ENCODE results near the gene ENTPD6. TPM values are rescaled to one million over a fixed set of nuclear protein-coding genes. Genes with fewer than 3 reads are reported as not detected.

ENTPD6 gene
- total and polyA plus RNA-seq, 9 donors = 34.9 to 73.8 (median 47.1) TPM

GRCh38 chr20:25195962-25196785, 662 bp downstream of the ENTPD6 start:
- no peak for DNase-seq
- intact Hi-C loops (cut with DNase I) = loop anchor here in 3 of 4 donors (5.0 to 10.0 kb wide), 4 partner anchors 49 to 201 kb away; partner anchors contain the start of genes ABHD12 (in 3 of the 3), PYGB (in 2 of the 3) and APMAP (in 1 of the 3)
- Histone ChIP-seq H3K27ac (peak overlapping the region; percentile 58 to 75), H3K9me3 (no peaks in the 10 kb centered on the region), H3K4me3 (peak overlapping the region; percentile 77), H3K36me3 (no peaks in the 10 kb centered on the region), H3K27me3 (no peaks in the 10 kb centered on the region), H3K4me1 (ENCODE audit: insufficient read depth) (peaks cover 15% of the 10 kb centered on the region)
- TF ChIP-seq POLR2A (IDR thresholded peaks at IDR 0.05) (no peak), EP300 (IDR thresholded peaks at IDR 0.05) (no peak)
- TF ChIP-seq, protein P1, sequence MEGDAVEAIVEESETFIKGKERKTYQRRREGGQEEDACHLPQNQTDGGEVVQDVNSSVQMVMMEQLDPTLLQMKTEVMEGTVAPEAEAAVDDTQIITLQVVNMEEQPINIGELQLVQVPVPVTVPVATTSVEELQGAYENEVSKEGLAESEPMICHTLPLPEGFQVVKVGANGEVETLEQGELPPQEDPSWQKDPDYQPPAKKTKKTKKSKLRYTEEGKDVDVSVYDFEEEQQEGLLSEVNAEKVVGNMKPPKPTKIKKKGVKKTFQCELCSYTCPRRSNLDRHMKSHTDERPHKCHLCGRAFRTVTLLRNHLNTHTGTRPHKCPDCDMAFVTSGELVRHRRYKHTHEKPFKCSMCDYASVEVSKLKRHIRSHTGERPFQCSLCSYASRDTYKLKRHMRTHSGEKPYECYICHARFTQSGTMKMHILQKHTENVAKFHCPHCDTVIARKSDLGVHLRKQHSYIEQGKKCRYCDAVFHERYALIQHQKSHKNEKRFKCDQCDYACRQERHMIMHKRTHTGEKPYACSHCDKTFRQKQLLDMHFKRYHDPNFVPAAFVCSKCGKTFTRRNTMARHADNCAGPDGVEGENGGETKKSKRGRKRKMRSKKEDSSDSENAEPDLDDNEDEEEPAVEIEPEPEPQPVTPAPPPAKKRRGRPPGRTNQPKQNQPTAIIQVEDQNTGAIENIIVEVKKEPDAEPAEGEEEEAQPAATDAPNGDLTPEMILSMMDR (IDR thresholded peaks at IDR 0.05) = no peak
- WGBS, 3 donors = 3 to 5% (median 3%) methylated on average over 39 of the region's 39 CpGs

GRCh38 chr20:25196786-25197120, 1.2 kb downstream of the ENTPD6 start:
- Histone ChIP-seq H3K36me3 (no peaks in the 10 kb centered on the region), H3K9me3 (no peaks in the 10 kb centered on the region), H3K4me3 (peak overlapping the region; percentile 77), H3K27me3 (no peaks in the 10 kb centered on the region), H3K4me1 (ENCODE audit: insufficient read depth) (peaks cover 14% of the 10 kb centered on the region), H3K27ac (no peak overlapping the region)
- intact Hi-C loops (cut with DNase I) = loop anchor here in 3 of 4 donors (5.0 to 10.0 kb wide), 4 partner anchors 48 to 202 kb away; partner anchors contain the start of genes ABHD12 (in 3 of the 3), PYGB (in 2 of the 3) and APMAP (in 1 of the 3)
- TF ChIP-seq POLR2A (IDR thresholded peaks at IDR 0.05) = no peak
- no peak for TF ChIP-seq EP300 (IDR thresholded peaks at IDR 0.05)
- TF ChIP-seq, protein P1 (IDR thresholded peaks at IDR 0.05) = no peak
- no peak for DNase-seq
- 47 to 56% (median 54%) methylated on average over 9 of the region's 9 CpGs for WGBS, 3 donors

DNA sequence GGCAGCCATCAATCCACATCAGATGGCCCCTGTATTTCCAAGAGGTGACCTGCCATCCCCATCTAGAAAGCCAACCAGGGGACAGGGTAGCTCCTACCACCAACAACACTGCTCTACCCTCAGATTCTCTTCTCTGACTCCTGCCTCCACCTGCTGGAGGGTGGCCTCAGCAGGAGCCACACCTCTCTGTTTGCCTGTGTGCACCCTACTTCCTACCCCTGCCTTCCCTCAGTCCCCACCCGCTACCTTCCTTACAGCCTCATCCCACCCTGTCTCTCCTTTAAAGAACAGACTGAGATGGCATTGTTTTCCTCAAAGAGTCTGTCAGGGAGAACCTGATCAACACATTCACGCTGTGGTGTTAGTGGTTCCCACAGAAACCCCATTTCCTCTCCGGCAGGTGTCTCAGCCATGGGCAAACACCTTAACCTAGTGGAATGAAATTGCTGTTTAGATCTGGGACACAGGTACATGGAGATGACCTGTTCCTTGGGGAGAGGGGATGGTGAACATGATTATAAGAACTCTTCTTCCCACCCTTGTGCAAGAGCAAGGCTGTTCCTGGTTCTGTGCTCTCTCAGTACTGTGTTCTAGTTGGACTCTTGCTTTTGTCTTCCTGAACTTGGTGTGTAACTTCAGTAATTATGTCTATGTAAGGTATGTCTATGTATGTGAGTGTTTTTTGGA, 1.8 kb downstream of the ENTPD6 start:
- WGBS, 3 donors = 94 to 97% (median 97%) methylated on average over 3 of the region's 3 CpGs
- Histone ChIP-seq H3K4me1 (ENCODE audit: insufficient read depth) (peaks cover 11% of the 10 kb centered on the region), H3K9me3 (no peaks in the 10 kb centered on the region), H3K27me3 (no peaks in the 10 kb centered on the region), H3K4me3 (no peak overlapping the region), H3K27ac (no peak overlapping the region), H3K36me3 (no peaks in the 10 kb centered on the region)
- DNase-seq = no peak
- intact Hi-C loops (cut with DNase I) = loop anchor here in 3 of 4 donors (5.0 to 10.0 kb wide), 4 partner anchors 47 to 203 kb away; partner anchors contain the start of genes ABHD12 (in 3 of the 3), PYGB (in 2 of the 3) and APMAP (in 1 of the 3)
- TF ChIP-seq POLR2A (IDR thresholded peaks at IDR 0.05) (no peak), EP300 (IDR thresholded peaks at IDR 0.05) (no peak)
- TF ChIP-seq, protein P1 (IDR thresholded peaks at IDR 0.05) = no peak

- no peaks in the 10 kb centered on the region for H3K27me3 ChIP-seq
- H3K36me3 ChIP-seq = no peaks in the 10 kb centered on the region
- intact Hi-C loops (cut with DNase I) = loop anchor here in 3 of 4 donors (5.0 to 10.0 kb wide), 4 partner anchors 47 to 203 kb away; partner anchors contain the start of genes ABHD12 (in 3 of the 3), PYGB (in 2 of the 3) and APMAP (in 1 of the 3)
- no peak overlapping the region for H3K27ac ChIP-seq
- TF ChIP-seq EP300 (IDR thresholded peaks at IDR 0.05) (no peak), POLR2A (IDR thresholded peaks at IDR 0.05) (no peak)
- TF ChIP-seq, protein P1 (IDR thresholded peaks at IDR 0.05) = no peak
- H3K4me3 ChIP-seq = no peak overlapping the region
- H3K4me1 ChIP-seq (ENCODE audit: insufficient read depth) = peaks cover 8% of the 10 kb centered on the region
- 42 to 79% (median 62%) methylated on average over 3 of the region's 3 CpGs for WGBS, 3 donors
- no peaks in the 10 kb centered on the region for H3K9me3 ChIP-seq
- no peak for DNase-seq
Observed at GRCh38 chr20:25197870-25198190, 2.3 kb downstream of the ENTPD6 start.

All from ovary (tissue), 9 donors.